Gastroesophageal sphincter (tissue), 4 donors: Measurements from ENCODE around the gene SULT4A1. TPM values are rescaled to one million over a fixed set of nuclear protein-coding genes. Genes with fewer than 3 reads are reported as not detected.

Experiments
- ATAC-seq: fragments of 150-250 bp; one replicate; pipeline ENCODE4 v1.9.1; 2016; ENCODE audit warnings: mild to moderate bottlenecking, moderate library complexity
- H3K27ac ChIP-seq, 4 donors: fragments of 200-600 bp; sonication (generic) in 3 of 4; 1 replicate in 3 of 4; 2 replicates in 1 of 4; pipeline ENCODE4 v1.5.1; 2016 to 2019
- H3K27me3 ChIP-seq: fragments of 200-600 bp; sonication (generic); one replicate; pipeline ENCODE4 v1.5.1; 2019
- H3K36me3 ChIP-seq, 2 donors: fragments of 200-600 bp; sonication (generic); one replicate each; pipeline ENCODE4 v1.5.1; 2019; ENCODE audit warnings: control low read depth in 1 of 2
- H3K4me1 ChIP-seq, 3 donors: fragments of 200-600 bp; sonication (generic); 1 replicate in 2 of 3; 2 replicates in 1 of 3; pipeline ENCODE4 v1.5.1; 2016 to 2019; ENCODE audit warnings: control low read depth in 2 of 3
- H3K4me3 ChIP-seq, 2 donors: fragments of 200-600 bp; sonication (generic); one replicate each; pipeline ENCODE4 v1.5.1; 2019; ENCODE audit warnings: mild to moderate bottlenecking in 1 of 2, moderate library complexity in 1 of 2
- H3K9me3 ChIP-seq, 3 donors: fragments of 200-600 bp; sonication (generic); one replicate each; pipeline ENCODE4 v1.5.1; 2017 to 2019; ENCODE audit warnings: control low read depth in 2 of 3
- CTCF ChIP-seq, 4 experiments: fragments of 200-600 bp in 2 of 4; fragments of 450-650 bp in 2 of 4; sonication (generic) in 1 of 4; IDR thresholded peaks; one replicate each; pipeline ENCODE4 v1.5.1; 2017 to 2019; ENCODE audit warnings: antibody characterized with exemption in 4 of 4, mild to moderate bottlenecking in 2 of 4, moderate library complexity in 2 of 4
- EP300 ChIP-seq: sonication (generic); formaldehyde crosslinking; IDR thresholded peaks from one replicate; pipeline ENCODE4 v1.6.1; 2017; ENCODE audit warnings: antibody characterized with exemption, mild to moderate bottlenecking
- POLR2A ChIP-seq, 2 donors: fragments of 450-650 bp; IDR thresholded peaks; one replicate each; pipeline ENCODE4 v1.6.1; 2017; ENCODE audit warnings: antibody characterized with exemption in 2 of 2, mild to moderate bottlenecking in 2 of 2, moderate library complexity in 1 of 2
- POLR2AphosphoS5 ChIP-seq: sonication (generic); formaldehyde crosslinking; IDR thresholded peaks from one replicate; pipeline ENCODE4 v1.6.1; 2017; ENCODE audit warnings: antibody characterized with exemption
- WGBS, 2 donors: methylation state at CpG; one replicate each; pipeline ENCODE4 v1.1.5; 2018; ENCODE audit warnings: low coverage in 1 of 2; 5-methylcytosine and 5-hydroxymethylcytosine counted together
- total RNA-seq, 4 donors: library from RNA; depleted of rRNA; stranded (reverse); fragments of >200 nt; gene quantifications; one replicate each; pipeline ENCODE4 v1.1.0, GENCODE V29; 2016

Gene SULT4A1
- total RNA-seq, 4 donors from 2014 or later: 0.16 to 1.7 (median 0.54) TPM; not detected in 1

DNA sequence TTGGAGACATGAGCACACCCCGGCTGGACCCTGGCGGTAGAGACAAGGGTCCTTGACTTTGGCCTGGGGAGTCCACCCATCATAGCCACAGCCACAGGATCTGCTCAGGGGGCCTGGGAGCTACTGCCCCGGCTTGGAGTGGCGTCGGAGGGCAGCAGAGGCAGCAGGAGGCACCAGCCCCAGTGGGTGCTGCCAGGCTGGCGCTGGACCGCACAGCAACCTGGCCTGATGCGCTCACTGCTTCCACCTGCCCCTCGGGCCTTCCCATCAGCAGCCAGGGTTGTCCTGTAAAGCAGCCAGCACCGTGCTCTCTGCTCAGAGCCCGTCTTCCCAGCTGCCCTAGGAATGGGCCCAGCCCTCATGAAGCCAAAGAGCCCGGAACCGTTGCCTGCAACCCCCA is 21.9 kb downstream of the SULT4A1 start:
- Histone ChIP-seq H3K27ac (no peak overlapping the region), H3K4me1 (no peaks in the 10 kb centered on the region), H3K9me3 (no peaks in the 10 kb centered on the region), H3K4me3 (no peak overlapping the region), H3K27me3 (peaks cover 25% of the 10 kb centered on the region), H3K36me3 (no peaks in the 10 kb centered on the region)
- WGBS, 2 donors: 69% methylated on average over 4 of the region's 13 CpGs; no CpG with 5 or more reads in 1 of the 2 donors
- TF ChIP-seq EP300 (no peak), POLR2A (IDR thresholded peaks at IDR 0.05) (no peak), CTCF (IDR thresholded peaks at IDR 0.05) (no peak)
- ATAC-seq: no peak

DNA sequence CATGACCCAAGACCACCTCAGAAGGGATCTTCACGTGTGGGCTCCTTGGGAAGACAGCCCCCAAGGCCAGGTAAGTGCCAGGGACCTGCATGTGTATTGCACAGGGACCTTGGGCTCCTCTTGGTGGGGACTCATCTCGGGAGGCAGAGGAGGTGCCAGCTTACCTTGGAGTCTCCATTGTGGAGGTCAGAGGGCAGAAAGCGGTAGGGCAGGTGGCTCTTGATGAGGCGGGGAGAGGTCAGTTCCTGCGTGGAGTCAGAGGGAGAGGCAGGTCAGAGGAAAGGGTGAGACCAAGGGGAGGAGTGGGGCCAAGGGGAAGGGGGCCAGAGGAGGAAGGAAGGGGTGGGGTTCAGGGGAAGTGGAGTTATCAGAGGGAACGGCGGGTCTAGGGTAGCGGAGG is 22.5 kb downstream of the SULT4A1 start:
- no peak overlapping the region for H3K4me3 ChIP-seq
- no peaks in the 10 kb centered on the region for H3K36me3 ChIP-seq
- H3K9me3 ChIP-seq: no peaks in the 10 kb centered on the region
- 58 to 75% methylated on average over 4 to 7 of the region's 8 CpGs for WGBS, 2 donors
- TF ChIP-seq EP300 (no peak), CTCF (IDR thresholded peaks at IDR 0.05) (no peak), POLR2AphosphoS5 (no peak), POLR2A (IDR thresholded peaks at IDR 0.05) (no peak)
- H3K4me1 ChIP-seq: no peaks in the 10 kb centered on the region
- no peak for ATAC-seq
- no peak overlapping the region for H3K27ac ChIP-seq
- peaks cover 27% of the 10 kb centered on the region for H3K27me3 ChIP-seq

DNA sequence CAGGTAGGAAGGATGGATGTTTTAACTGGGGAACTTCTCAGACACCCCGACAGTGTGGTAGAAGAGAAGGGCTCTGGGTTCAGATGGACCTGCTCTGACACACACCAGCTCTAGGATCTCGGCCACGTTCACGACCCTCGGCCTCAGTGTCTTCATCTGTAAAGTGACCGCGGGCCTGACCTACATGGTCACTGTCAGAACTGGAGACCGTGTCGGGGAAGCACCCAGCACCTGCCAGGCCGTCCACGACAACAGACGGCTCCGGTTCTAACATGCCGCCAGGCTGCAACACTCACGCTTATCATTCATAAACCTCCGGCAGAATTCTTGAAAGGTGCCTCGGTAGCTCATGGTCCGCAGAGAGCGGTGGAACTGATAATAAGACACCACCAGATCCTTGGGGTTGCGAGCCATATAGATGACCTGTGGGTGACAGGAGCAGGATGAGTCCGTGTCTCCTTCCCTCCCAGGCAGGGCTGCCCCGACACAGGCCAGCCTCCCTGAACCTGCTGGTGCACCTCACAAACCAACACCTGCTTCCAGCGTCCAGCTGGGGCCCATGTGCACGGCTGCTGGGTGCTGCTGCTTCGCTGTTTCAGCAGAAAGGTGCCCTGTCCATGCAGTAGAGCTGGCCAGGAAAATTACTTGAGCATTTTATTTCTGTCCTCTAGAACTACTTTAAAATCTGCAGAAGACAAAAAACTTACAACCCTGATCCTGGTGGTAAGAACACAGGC is 23.6 kb downstream of the SULT4A1 start:
- 100% methylated on average over 3 to 7 of the region's 25 CpGs for WGBS, 2 donors
- no peak for ATAC-seq
- no peak overlapping the region for H3K27ac ChIP-seq
- no peak overlapping the region for H3K4me3 ChIP-seq
- no peak for TF ChIP-seq EP300
- H3K9me3 ChIP-seq: no peaks in the 10 kb centered on the region
- no peaks in the 10 kb centered on the region for H3K4me1 ChIP-seq
- H3K36me3 ChIP-seq: no peaks in the 10 kb centered on the region
- peaks cover 25% of the 10 kb centered on the region for H3K27me3 ChIP-seq

GRCh38 chr22:43838161-43838560 is 24.2 kb downstream of the SULT4A1 start:
- Histone ChIP-seq H3K9me3 (no peaks in the 10 kb centered on the region), H3K27me3 (peaks cover 31% of the 10 kb centered on the region), H3K27ac (no peak overlapping the region), H3K4me1 (no peaks in the 10 kb centered on the region), H3K36me3 (no peaks in the 10 kb centered on the region), H3K4me3 (no peak overlapping the region)
- WGBS, 2 donors: 82 to 100% methylated on average over 1 to 2 of the region's 10 CpGs
- no peak for ATAC-seq
- TF ChIP-seq CTCF (IDR thresholded peaks at IDR 0.05) (no peak), POLR2AphosphoS5 (no peak), POLR2A (IDR thresholded peaks at IDR 0.05) (no peak), EP300 (no peak)

- Histone ChIP-seq H3K27me3 (peaks cover 36% of the 10 kb centered on the region), H3K4me1 (no peaks in the 10 kb centered on the region), H3K9me3 (no peaks in the 10 kb centered on the region), H3K36me3 (no peaks in the 10 kb centered on the region), H3K27ac (no peak overlapping the region), H3K4me3 (no peak overlapping the region)
- no peak for TF ChIP-seq CTCF (IDR thresholded peaks at IDR 0.05)
- TF ChIP-seq POLR2A (IDR thresholded peaks at IDR 0.05): no peak
- no peak for TF ChIP-seq POLR2AphosphoS5
- ATAC-seq: no peak
- 88% methylated on average over 4 to 5 of the region's 9 CpGs for WGBS, 2 donors
Measured at GRCh38 chr22:43837666-43838065, 24.6 kb downstream of the SULT4A1 start.
